Adipocyte (in vitro differentiated cells): ENCODE results near the gene DMD.

Experiments used
- DNase-seq: peaks from one replicate; pipeline ENCODE4 v3.0.0-alpha.2; 2015; ENCODE audit warnings: low read depth
- H3K27me3 ChIP-seq: replicated peaks from 2 replicates; pipeline ENCODE4 v1.7.0; 2013; ENCODE audit warnings: mild to moderate bottlenecking, low read length, moderate library complexity; ENCODE audit not compliant: control insufficient read depth, insufficient read depth
- H3K36me3 ChIP-seq: 2 replicates; pipeline ENCODE4 v1.7.0; 2013; ENCODE audit warnings: low read length, mild to moderate bottlenecking, moderate library complexity; ENCODE audit not compliant: control insufficient read depth, insufficient read depth, severe bottlenecking
- H3K4me1 ChIP-seq: 2 replicates; pipeline ENCODE4 v1.7.0; 2013; ENCODE audit warnings: mild to moderate bottlenecking, low read length, moderate library complexity; ENCODE audit not compliant: control insufficient read depth, insufficient read depth
- H3K4me3 ChIP-seq: 2 replicates; pipeline ENCODE4 v1.7.0; 2013; ENCODE audit warnings: mild to moderate bottlenecking, low read length, moderate library complexity
- H3K9ac ChIP-seq: 2 replicates; pipeline ENCODE4 v1.7.0; 2013; ENCODE audit warnings: mild to moderate bottlenecking, low read length, moderate library complexity
- H3K9me3 ChIP-seq: 2 replicates; pipeline ENCODE4 v1.7.0; 2013; ENCODE audit warnings: mild to moderate bottlenecking, low read length, moderate library complexity; ENCODE audit not compliant: control insufficient read depth

DMD gene

DNA sequence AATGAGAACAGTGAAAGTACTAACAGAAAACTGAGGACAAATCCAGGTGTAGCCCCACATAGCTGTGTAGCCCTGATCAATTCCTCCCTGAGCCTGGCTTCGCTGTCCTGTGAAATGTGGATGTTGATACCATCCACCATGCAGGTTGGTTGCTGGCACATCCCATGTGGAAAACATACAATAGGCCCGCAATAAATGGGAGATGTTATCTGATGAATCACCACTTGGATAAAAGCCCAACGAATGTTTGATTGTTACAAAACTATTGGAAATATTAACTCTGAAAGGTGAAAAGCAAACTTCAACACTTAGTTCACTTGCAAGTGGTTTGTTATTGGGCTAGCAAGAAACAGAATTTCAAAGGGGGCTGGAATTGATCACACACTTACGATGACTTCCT lies 1953.2 kb downstream of the DMD start:
- H3K36me3 ChIP-seq: no peaks in the 10 kb centered on the region
- H3K9ac ChIP-seq: no peak overlapping the region
- no peak for DNase-seq
- no peaks in the 10 kb centered on the region for H3K9me3 ChIP-seq
- H3K4me1 ChIP-seq: no peaks in the 10 kb centered on the region
- no peak overlapping the region for H3K4me3 ChIP-seq
- H3K27me3 ChIP-seq: peaks cover 4% of the 10 kb centered on the region

DNA sequence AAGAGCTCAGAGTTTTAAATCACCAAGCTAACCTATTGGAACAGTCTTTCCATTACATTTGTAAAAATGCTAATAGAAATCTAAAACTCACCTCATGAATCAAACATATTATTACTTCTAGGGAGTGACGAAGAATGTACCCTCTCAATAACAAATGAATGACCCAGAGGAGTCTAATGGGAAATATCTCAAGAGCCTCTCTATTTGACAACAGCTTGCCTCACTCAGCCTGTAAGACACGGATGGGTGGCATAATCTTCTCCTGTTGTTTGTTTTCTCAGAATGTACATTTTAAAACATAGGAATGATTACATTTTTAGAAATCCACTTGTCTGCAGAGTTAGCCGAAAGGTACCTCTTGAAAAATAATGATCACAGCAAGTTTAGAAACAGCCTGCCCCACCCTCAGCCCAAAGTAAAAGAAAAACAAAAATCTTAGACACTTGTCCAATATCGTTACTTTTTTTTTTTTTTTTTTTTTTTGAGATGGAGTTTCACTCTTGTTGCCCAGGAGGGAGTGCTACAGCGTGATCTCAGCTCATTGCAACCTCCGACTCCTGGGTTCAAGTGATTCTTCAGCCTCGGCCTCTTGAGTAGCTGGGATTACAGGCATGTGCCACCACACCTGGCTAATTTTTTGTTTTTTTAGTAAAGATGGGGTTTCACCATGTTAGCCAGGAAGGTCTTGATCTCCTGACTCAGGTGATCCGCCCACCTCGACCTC lies 1955.9 kb downstream of the DMD start:
- H3K36me3 ChIP-seq: no peaks in the 10 kb centered on the region
- no peak overlapping the region for H3K4me3 ChIP-seq
- H3K9me3 ChIP-seq: no peaks in the 10 kb centered on the region
- no peak overlapping the region for H3K9ac ChIP-seq
- H3K27me3 ChIP-seq: no peaks in the 10 kb centered on the region
- H3K4me1 ChIP-seq: no peaks in the 10 kb centered on the region
- no peak for DNase-seq

DNA sequence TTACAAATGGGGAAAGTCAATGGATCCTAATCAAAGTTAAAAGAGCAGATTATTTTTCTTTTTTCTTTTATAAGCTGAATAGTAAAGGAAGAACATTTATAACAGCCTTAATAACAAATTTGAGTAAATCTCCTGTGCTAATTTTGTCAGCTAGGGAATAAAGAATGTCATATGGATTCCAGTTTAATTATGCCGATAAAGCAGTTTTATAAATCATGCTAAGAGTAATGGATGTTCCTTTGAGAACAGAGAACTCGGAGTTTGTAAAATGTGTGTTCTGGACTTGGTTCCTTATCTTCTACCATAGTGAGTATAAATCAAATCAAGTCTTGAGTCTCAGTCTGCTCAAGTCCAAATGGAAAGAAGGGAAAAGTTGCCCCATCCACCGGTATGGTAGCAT lies 1959.2 kb downstream of the DMD start:
- Histone ChIP-seq H3K9me3 (no peaks in the 10 kb centered on the region), H3K4me1 (no peaks in the 10 kb centered on the region), H3K36me3 (no peaks in the 10 kb centered on the region), H3K4me3 (no peak overlapping the region), H3K9ac (no peak overlapping the region), H3K27me3 (no peaks in the 10 kb centered on the region)
- DNase-seq: no peak

DNA sequence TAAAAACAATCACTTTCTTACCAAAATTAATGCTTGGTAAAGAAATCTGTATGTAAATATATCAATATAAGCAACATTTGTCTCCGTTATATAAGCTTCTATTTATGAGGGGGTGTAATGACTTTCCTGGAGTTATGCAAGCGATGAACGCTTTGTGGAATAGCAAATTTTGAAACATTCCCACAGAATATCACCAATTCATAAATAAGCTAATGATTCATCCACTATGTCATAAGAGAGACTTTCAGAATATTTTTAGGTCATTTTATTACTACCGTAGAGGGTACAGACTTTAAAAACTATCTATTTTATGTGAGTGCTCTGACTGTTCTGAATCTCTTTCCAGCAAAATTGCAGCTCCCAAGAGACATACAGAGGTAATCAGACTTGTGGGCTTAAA lies 1960.0 kb downstream of the DMD start:
- Histone ChIP-seq H3K27me3 (no peaks in the 10 kb centered on the region), H3K4me3 (no peak overlapping the region), H3K36me3 (no peaks in the 10 kb centered on the region), H3K9ac (no peak overlapping the region), H3K4me1 (no peaks in the 10 kb centered on the region), H3K9me3 (no peaks in the 10 kb centered on the region)
- DNase-seq: no peak

DNA sequence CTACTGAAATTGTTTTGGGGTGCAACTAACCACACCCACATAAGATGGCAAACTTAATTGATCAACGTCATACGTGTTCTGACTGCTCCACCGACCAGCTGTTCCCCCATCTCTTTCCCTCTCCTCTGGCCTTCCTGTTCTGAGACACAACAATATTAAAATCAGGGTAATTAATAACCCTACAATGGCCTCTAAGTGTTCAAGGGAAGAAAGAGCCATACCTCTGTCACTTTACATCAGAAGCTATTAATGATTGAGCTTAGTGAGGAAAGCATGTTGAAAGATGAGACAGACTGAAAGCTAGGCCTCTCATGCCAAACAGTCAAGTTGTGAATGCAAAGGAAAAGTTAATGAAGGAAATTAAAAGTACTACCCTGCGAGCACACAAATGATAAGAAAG lies 1965.6 kb downstream of the DMD start:
- no peaks in the 10 kb centered on the region for H3K27me3 ChIP-seq
- H3K9me3 ChIP-seq: peaks cover 4% of the 10 kb centered on the region
- H3K4me3 ChIP-seq: no peak overlapping the region
- no peak for DNase-seq
- no peak overlapping the region for H3K9ac ChIP-seq
- H3K36me3 ChIP-seq: no peaks in the 10 kb centered on the region
- H3K4me1 ChIP-seq: no peaks in the 10 kb centered on the region

DNA sequence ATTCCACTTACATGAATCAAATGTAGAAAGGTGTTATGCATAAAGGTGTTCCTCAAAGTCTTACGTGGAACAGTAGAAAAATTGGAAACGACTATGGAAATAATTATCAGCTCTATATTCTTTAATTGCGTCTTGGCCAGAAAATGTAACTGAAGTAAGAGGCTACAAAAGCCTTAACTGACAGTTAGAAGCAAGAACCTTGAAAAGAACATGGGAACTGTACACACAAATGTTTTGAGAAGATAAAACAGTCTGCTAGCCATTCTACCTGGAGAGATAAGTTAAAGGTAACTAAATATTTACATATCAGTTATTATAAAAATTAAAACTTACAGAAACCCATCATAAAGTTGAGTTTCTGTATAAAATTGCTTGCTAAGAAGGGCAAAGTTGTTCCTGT lies 1967.5 kb downstream of the DMD start:
- peaks cover 4% of the 10 kb centered on the region for H3K9me3 ChIP-seq
- no peaks in the 10 kb centered on the region for H3K4me1 ChIP-seq
- no peaks in the 10 kb centered on the region for H3K36me3 ChIP-seq
- no peak for DNase-seq
- peaks cover under 1% of the 10 kb centered on the region for H3K27me3 ChIP-seq
- no peak overlapping the region for H3K9ac ChIP-seq
- no peak overlapping the region for H3K4me3 ChIP-seq

DNA sequence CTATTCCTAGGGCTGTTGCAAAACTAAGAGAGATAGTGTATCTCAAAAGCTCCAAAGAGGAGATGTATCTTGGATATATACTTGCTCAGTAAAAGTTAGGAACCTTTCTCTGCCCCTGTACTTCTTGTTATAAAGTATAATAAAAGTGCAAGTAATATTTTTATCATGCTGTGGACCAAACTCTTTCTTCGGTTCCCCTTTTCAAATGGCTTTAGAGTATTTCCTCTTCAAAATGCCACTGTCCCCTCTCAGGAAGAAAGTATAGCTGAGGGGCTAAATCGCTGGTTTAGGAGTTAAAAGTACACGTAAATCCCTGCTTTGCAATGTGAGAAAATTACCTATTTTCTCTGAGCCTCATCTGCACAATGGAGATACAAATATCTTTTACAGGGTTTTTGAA lies 1970.4 kb downstream of the DMD start:
- no peak overlapping the region for H3K9ac ChIP-seq
- H3K27me3 ChIP-seq: peaks cover 8% of the 10 kb centered on the region
- H3K9me3 ChIP-seq: peaks cover 4% of the 10 kb centered on the region
- H3K4me1 ChIP-seq: no peaks in the 10 kb centered on the region
- H3K36me3 ChIP-seq: no peaks in the 10 kb centered on the region
- no peak for DNase-seq
- H3K4me3 ChIP-seq: no peak overlapping the region

DNA sequence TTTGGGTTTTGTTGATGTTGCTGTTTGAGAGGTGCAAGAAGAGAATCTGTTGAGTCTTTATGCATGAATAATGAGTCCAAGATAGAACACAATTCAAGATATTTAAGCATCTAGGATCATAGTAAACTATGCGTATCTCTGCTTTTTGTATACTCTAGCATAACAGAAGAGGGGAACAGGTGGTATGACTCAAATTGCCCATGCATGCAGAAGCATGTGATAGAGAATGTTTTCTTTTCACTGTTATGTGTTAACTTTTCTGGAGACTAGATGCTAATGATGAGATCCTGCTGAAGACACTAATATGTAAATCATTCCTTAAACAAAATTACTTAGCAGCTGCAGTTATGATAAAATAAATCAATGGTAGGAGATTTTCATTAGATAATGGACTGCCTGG lies 1974.2 kb downstream of the DMD start:
- no peak overlapping the region for H3K9ac ChIP-seq
- H3K27me3 ChIP-seq: peaks cover 13% of the 10 kb centered on the region
- no peaks in the 10 kb centered on the region for H3K36me3 ChIP-seq
- no peak for DNase-seq
- H3K9me3 ChIP-seq: no peaks in the 10 kb centered on the region
- H3K4me3 ChIP-seq: no peak overlapping the region
- no peaks in the 10 kb centered on the region for H3K4me1 ChIP-seq

DNA sequence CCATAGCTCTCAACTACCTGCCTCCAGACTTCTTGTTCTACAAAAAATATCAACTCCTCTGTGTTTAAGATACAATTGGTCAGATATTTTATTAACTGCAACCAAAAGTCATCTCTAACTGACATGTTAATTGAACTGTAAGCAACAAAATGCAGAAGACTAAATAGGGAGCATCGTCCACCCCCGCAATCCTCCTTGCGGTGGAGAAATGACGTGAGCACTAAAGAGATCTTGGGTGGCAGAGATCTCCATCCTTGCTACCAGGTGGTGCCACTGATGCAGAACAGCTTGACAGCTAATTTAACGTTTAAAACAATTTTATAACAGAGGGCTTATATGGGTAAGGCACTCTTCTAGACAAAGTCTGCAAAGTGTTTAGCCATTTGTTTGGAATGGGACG lies 1975.1 kb downstream of the DMD start:
- Histone ChIP-seq H3K9me3 (no peaks in the 10 kb centered on the region), H3K4me1 (no peaks in the 10 kb centered on the region), H3K9ac (no peak overlapping the region), H3K36me3 (no peaks in the 10 kb centered on the region), H3K4me3 (no peak overlapping the region), H3K27me3 (peaks cover 13% of the 10 kb centered on the region)
- no peak for DNase-seq

DNA sequence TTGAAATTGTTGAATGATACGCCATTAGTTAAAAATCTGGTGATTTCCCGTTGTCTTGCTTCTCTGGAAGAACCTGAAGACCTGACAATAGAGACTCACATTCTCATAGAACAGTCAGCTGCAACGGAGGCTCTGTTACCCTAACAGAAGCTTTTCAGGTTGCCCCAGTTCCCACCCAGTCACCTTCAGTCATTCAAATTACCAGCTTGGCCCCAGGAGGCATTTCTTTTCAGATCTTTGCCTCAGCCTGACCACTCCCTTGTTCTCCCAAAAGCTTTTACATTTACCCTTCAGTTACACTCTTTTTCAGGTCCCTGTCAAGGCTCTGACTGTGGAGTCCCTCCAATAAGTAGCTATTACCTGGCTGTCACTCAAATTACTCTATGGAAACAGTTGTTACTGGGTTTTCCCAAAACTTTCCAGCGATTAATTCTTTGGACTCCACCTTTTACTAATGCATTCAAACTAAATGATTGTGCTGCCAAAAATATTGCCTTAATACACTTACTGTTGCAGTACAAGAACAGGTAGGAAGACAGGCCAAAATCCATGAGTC lies 1977.3 kb downstream of the DMD start:
- H3K9me3 ChIP-seq: no peaks in the 10 kb centered on the region
- H3K4me3 ChIP-seq: no peak overlapping the region
- H3K27me3 ChIP-seq: peaks cover 13% of the 10 kb centered on the region
- H3K4me1 ChIP-seq: peaks cover 1% of the 10 kb centered on the region
- no peaks in the 10 kb centered on the region for H3K36me3 ChIP-seq
- DNase-seq: no peak
- no peak overlapping the region for H3K9ac ChIP-seq

DNA sequence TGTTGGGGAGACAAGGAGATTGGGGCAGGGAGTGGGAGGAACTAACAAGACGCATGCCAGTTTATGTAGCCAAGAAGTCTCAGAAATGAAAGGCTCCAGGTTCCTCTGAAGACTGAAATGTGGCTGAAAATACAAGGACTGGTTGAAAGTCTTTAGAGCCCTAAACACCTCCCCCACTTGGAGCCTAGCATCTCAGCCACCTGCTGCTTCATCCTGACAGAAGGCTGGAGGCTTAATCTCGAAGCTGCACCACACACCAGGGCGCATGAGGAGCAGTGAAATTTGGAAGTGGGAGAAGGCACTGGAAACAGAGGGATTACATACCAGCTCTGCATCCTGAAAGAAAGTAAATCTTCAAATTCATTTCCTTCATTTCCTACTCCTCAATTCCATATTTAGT lies 1978.8 kb downstream of the DMD start:
- no peaks in the 10 kb centered on the region for H3K36me3 ChIP-seq
- DNase-seq: no peak
- H3K27me3 ChIP-seq: peaks cover 5% of the 10 kb centered on the region
- H3K4me3 ChIP-seq: no peak overlapping the region
- no peaks in the 10 kb centered on the region for H3K9me3 ChIP-seq
- H3K9ac ChIP-seq: no peak overlapping the region
- H3K4me1 ChIP-seq: peaks cover 5% of the 10 kb centered on the region

DNA sequence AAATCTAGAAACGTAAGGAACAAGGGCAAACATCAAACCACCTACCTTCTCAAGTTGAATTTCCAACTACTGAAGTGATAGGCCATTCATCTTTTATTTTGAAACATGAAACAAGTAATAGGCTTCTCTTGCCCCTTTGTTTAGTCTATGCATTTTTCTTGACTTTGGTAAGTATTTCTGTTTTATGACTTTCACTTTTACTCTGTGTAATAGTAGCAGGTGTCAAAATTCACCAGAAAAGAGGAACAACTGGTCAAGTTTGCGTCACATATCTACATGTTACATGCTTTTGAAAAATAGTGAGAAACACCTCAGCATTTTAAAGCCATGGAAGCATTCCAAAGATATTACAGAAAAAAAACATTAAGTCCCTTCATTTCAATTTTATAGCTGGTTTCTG lies 1982.4 kb downstream of the DMD start:
- H3K4me3 ChIP-seq: no peak overlapping the region
- no peak for DNase-seq

More for the DNA sequence above, 1982.4 kb downstream of the DMD start:
- H3K9ac ChIP-seq: no peak overlapping the region
- H3K9me3 ChIP-seq: no peaks in the 10 kb centered on the region
- peaks cover 5% of the 10 kb centered on the region for H3K27me3 ChIP-seq
- no peaks in the 10 kb centered on the region for H3K36me3 ChIP-seq
- peaks cover 15% of the 10 kb centered on the region for H3K4me1 ChIP-seq
